SK-N-SH (cell line): ENCODE data around the gene DVL1. TPM values are rescaled to one million over a fixed set of nuclear protein-coding genes. Genes with fewer than 3 reads are reported as not detected.

Experiments
- CTCF ChIA-PET: fragments of 300-600, 350-600 bp; formaldehyde crosslinking; extraction: SDS; loops from one replicate; lab custom pipeline; 2021; lab: Yijun Ruan, JAX
- POLR2A ChIA-PET: fragments of 350-600 bp; sonication (Branson Sonifier 250); formaldehyde crosslinking; extraction: SDS; loops from one replicate; lab custom pipeline; 2020; ENCODE audit warnings: antibody characterized with exemption, inconsistent platforms; lab: Yijun Ruan, JAX
- DNase-seq: peaks from one replicate; pipeline ENCODE4 v3.0.0; 2012
- H2AFZ ChIP-seq: fragments of 200-600 bp; sonication (generic); 2 replicates; pipeline ENCODE4 v1.8.1; 2016; ENCODE audit warnings: antibody characterized with exemption, mild to moderate bottlenecking, low read depth
- H3F3A ChIP-seq: fragments of 200-600 bp; sonication (generic); replicated peaks from 2 replicates; pipeline ENCODE3; 2016; ENCODE audit warnings: antibody characterized with exemption, mild to moderate bottlenecking; ENCODE audit not compliant: insufficient read depth
- H3K27ac ChIP-seq, 2 experiments: fragments of 200-500 bp in 1 of 2; fragments of 200-600 bp in 1 of 2; sonication (Bioruptor generic) in 1 of 2; sonication (generic), shearing (Covaris generic) in 1 of 2; 2 replicates each; pipeline versions ENCODE4 v1.5.1 to v1.6.1; 2014 to 2016; ENCODE audit warnings: low read depth in 2 of 2, inconsistent platforms in 1 of 2, low read length in 1 of 2, mild to moderate bottlenecking in 1 of 2, mixed read lengths in 1 of 2
- H3K27me3 ChIP-seq: fragments of 200-600 bp; sonication (generic), shearing (Covaris generic); 2 replicates; pipeline ENCODE4 v1.6.1; 2016; ENCODE audit warnings: mixed run types; ENCODE audit not compliant: insufficient read depth
- H3K36me3 ChIP-seq, 2 experiments: fragments of 200-500 bp in 1 of 2; fragments of 200-600 bp in 1 of 2; sonication (Bioruptor generic) in 1 of 2; sonication (generic) in 1 of 2; replicated peaks in 1 of 2; 2 replicates each; pipeline versions ENCODE3 to v1.5.1; 2014 to 2016; ENCODE audit warnings: low read length in 1 of 2, mild to moderate bottlenecking in 1 of 2; ENCODE audit not compliant: insufficient read depth in 2 of 2, control insufficient read depth in 1 of 2
- H3K4me1 ChIP-seq, 2 experiments: fragments of 200-500 bp in 1 of 2; fragments of 200-600 bp in 1 of 2; sonication (Bioruptor generic) in 1 of 2; sonication (generic), shearing (Covaris generic) in 1 of 2; 2 replicates each; pipeline versions ENCODE4 v1.5.1 to v1.6.1; 2014 to 2016; ENCODE audit warnings: low read depth in 1 of 2, low read length in 1 of 2, mixed run types in 1 of 2; ENCODE audit not compliant: insufficient read depth in 2 of 2, control insufficient read depth in 1 of 2
- H3K4me2 ChIP-seq: fragments of 200-600 bp; sonication (generic), shearing (Covaris generic); 2 replicates; pipeline ENCODE4 v1.6.1; 2017; ENCODE audit warnings: mixed run types
- H3K4me3 ChIP-seq, 2 experiments: fragments of 200-500 bp in 1 of 2; fragments of 200-600 bp in 1 of 2; sonication (Bioruptor generic) in 1 of 2; sonication (generic), shearing (Covaris generic) in 1 of 2; 2 replicates each; pipeline versions ENCODE4 v1.5.1 to v1.8.1; 2014 to 2016; ENCODE audit warnings: low read depth in 2 of 2, inconsistent platforms in 1 of 2, low read length in 1 of 2, mild to moderate bottlenecking in 1 of 2, mixed read lengths in 1 of 2, moderate library complexity in 1 of 2
- H3K79me2 ChIP-seq: fragments of 200-600 bp; sonication (generic); 2 replicates; pipeline ENCODE4 v1.8.1; 2017; ENCODE audit warnings: mild to moderate bottlenecking; ENCODE audit not compliant: insufficient read depth
- H3K9ac ChIP-seq: fragments of 200-600 bp; sonication (generic); 2 replicates; pipeline ENCODE4 v1.6.1; 2017; ENCODE audit warnings: mixed run types
- H3K9me2 ChIP-seq: fragments of 200-600 bp; sonication (generic); 2 replicates; pipeline ENCODE4 v1.6.1; 2017; ENCODE audit warnings: mixed run types
- H3K9me3 ChIP-seq: fragments of 200-600 bp; sonication (generic); 2 replicates; pipeline ENCODE4 v1.6.1; 2017; ENCODE audit warnings: mixed run types, mild to moderate bottlenecking, moderate library complexity
- H4K20me1 ChIP-seq: fragments of 200-600 bp; sonication (generic); 2 replicates; pipeline ENCODE4 v1.6.1; 2017; ENCODE audit warnings: mild to moderate bottlenecking, mixed run types; ENCODE audit not compliant: insufficient read depth
- CHD2 ChIP-seq: fragments of 150-350 bp; IDR thresholded peaks from 2 replicates; pipeline ENCODE4 v1.6.1; 2018; ENCODE audit warnings: low read length; ENCODE audit not compliant: partially characterized antibody
- FOSL2 ChIP-seq: IDR thresholded peaks from 2 replicates; pipeline ENCODE4 v1.4.0; 2012; ENCODE audit warnings: low read depth, mild to moderate bottlenecking, moderate library complexity, borderline replicate concordance
- FOXJ3 ChIP-seq: sonication (generic); formaldehyde crosslinking; IDR thresholded peaks from 2 replicates; pipeline ENCODE4 v1.5.1; 2020; ENCODE audit warnings: mild to moderate bottlenecking, missing genetic modification reagents
- MEF2A ChIP-seq: IDR thresholded peaks from 2 replicates; pipeline ENCODE4 v1.4.0; 2012; ENCODE audit warnings: low read depth, borderline replicate concordance
- NRF1 ChIP-seq: IDR thresholded peaks from 2 replicates; pipeline ENCODE4 v1.6.1; 2012; ENCODE audit warnings: low read depth, mild to moderate bottlenecking, low read length
- SIN3A ChIP-seq: IDR thresholded peaks from 2 replicates; pipeline ENCODE4 v1.6.1; 2012; ENCODE audit warnings: low read depth, mild to moderate bottlenecking, low read length, moderate library complexity, borderline replicate concordance
- SMC3 ChIP-seq: IDR thresholded peaks from 2 replicates; pipeline ENCODE4 v1.6.1; 2012; ENCODE audit warnings: low read depth, low read length, improper control_type of control experiment
- whole genome bisulfite sequencing: methylation state at CpG from one replicate; pipeline ENCODE4 v1.1.6; 2017; ENCODE audit warnings: low lambda C conversion rate; 5-methylcytosine and 5-hydroxymethylcytosine counted together
- polyA plus RNA-seq, 3 experiments: library from polyadenylated mRNA; depleted of rRNA; stranded (reverse); fragments of >200 nt; gene quantifications; 2 replicates each; pipeline ENCODE4 v1.2.3, GENCODE V29; 2012
- TF ChIP-seq, protein P1 (sequence below): IDR thresholded peaks from 2 replicates; pipeline ENCODE4 v1.4.0; 2012; ENCODE audit warnings: low read depth
- TF ChIP-seq, protein P2 (sequence below): IDR thresholded peaks from 2 replicates; pipeline ENCODE4; 2012
- TF ChIP-seq, protein P3 (sequence below): IDR thresholded peaks from 2 replicates; pipeline ENCODE4 v1.4.0; 2012; ENCODE audit warnings: low read depth, borderline replicate concordance
- TF ChIP-seq, protein P4 (sequence below): IDR thresholded peaks from 2 replicates; pipeline ENCODE4 v1.6.1; 2012; ENCODE audit warnings: mild to moderate bottlenecking, low read depth, low read length, moderate library complexity

The DVL1 gene
- polyA plus RNA-seq, 1 of the 3 experiments (the other 2 are of a cell fraction): 32.0 TPM

DNA sequence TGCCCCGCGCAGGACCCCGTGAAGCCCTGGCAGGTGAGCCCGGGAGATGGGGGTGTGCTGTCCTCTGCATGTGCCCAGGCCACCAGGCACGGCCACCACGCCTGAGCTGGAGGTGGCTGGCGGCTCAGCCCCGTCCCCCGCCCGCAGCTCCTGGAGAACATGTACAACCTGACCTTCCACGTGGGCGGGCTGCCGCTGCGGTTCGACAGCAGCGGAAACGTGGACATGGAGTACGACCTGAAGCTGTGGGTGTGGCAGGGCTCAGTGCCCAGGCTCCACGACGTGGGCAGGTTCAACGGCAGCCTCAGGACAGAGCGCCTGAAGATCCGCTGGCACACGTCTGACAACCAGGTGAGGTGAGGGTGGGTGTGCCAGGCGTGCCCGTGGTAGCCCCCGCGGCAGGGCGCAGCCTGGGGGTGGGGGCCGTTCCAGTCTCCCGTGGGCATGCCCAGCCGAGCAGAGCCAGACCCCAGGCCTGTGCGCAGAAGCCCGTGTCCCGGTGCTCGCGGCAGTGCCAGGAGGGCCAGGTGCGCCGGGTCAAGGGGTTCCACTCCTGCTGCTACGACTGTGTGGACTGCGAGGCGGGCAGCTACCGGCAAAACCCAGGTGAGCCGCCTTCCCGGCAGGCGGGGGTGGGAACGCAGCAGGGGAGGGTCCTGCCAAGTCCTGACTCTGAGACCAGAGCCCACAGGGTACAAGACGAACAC is 16.3 kb downstream of the DVL1 start:
- H4K20me1 ChIP-seq: no peaks in the 10 kb centered on the region
- H3K36me3 ChIP-seq: peaks cover 0 to 13% of the 10 kb centered on the region in 2 experiments
- no peaks in the 10 kb centered on the region for H3K27me3 ChIP-seq
- H3K27ac ChIP-seq: no peak overlapping the region
- H3K4me3 ChIP-seq: no peak overlapping the region
- TF ChIP-seq FOSL2 (no peak), NRF1 (no peak)
- TF ChIP-seq, protein P1, sequence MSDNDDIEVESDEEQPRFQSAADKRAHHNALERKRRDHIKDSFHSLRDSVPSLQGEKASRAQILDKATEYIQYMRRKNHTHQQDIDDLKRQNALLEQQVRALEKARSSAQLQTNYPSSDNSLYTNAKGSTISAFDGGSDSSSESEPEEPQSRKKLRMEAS: no peak
- peaks cover 5% of the 10 kb centered on the region for H3F3A ChIP-seq
- no peak overlapping the region for H3K9ac ChIP-seq
- POLR2A ChIA-PET: no interaction called here
- H3K4me1 ChIP-seq: peaks cover 0 to 15% of the 10 kb centered on the region in 2 experiments; a peak in 1 of 4 replicates
- WGBS: 74% methylated on average over 18 of the region's 48 CpGs
- no peaks in the 10 kb centered on the region for H3K9me2 ChIP-seq
- no peaks in the 10 kb centered on the region for H3K9me3 ChIP-seq
- no peak overlapping the region for H2AFZ ChIP-seq
- H3K79me2 ChIP-seq: no peaks in the 10 kb centered on the region
- CTCF ChIA-PET: interaction anchor here (0.8 to 1.5 kb wide), 2 partner anchors 12 to 15 kb away, joined by 5 read pairs; no protein-coding TSS in a partner anchor
- DNase-seq: no peak
- H3K4me2 ChIP-seq: no peak overlapping the region

DNA sequence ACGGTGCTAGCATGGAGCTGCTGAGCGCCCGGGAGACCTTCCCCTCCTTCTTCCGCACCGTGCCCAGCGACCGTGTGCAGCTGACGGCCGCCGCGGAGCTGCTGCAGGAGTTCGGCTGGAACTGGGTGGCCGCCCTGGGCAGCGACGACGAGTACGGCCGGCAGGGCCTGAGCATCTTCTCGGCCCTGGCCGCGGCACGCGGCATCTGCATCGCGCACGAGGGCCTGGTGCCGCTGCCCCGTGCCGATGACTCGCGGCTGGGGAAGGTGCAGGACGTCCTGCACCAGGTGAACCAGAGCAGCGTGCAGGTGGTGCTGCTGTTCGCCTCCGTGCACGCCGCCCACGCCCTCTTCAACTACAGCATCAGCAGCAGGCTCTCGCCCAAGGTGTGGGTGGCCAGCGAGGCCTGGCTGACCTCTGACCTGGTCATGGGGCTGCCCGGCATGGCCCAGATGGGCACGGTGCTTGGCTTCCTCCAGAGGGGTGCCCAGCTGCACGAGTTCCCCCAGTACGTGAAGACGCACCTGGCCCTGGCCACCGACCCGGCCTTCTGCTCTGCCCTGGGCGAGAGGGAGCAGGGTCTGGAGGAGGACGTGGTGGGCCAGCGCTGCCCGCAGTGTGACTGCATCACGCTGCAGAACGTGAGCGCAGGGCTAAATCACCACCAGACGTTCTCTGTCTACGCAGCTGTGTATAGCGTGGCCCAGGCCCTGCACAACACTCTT is 17.0 kb downstream of the DVL1 start:
- Histone ChIP-seq H3K27ac (no peak overlapping the region), H3F3A (peaks cover 5% of the 10 kb centered on the region), H3K4me3 (no peak overlapping the region), H3K9ac (no peak overlapping the region), H3K27me3 (no peaks in the 10 kb centered on the region), H3K9me3 (no peaks in the 10 kb centered on the region), H2AFZ (no peak overlapping the region), H3K4me2 (no peak overlapping the region), H3K79me2 (no peaks in the 10 kb centered on the region), H3K36me3 (peaks cover 0 to 14% of the 10 kb centered on the region in 2 experiments), H3K9me2 (no peaks in the 10 kb centered on the region), H4K20me1 (no peaks in the 10 kb centered on the region), H3K4me1 (peaks cover 0 to 15% of the 10 kb centered on the region in 2 experiments; a peak in 1 of 4 replicates)
- ChIA-PET POLR2A (interaction anchor here (1.1 kb wide), 1 partner anchor 18 kb away, joined by 3 read pairs; no protein-coding TSS in a partner anchor), CTCF (interaction anchor here (0.8 to 1.5 kb wide), 5 partner anchors 10 to 39 kb away, joined by 3 to 6 read pairs (median 5); no protein-coding TSS in a partner anchor)
- TF ChIP-seq SIN3A: no peak
- TF ChIP-seq, protein P2, sequence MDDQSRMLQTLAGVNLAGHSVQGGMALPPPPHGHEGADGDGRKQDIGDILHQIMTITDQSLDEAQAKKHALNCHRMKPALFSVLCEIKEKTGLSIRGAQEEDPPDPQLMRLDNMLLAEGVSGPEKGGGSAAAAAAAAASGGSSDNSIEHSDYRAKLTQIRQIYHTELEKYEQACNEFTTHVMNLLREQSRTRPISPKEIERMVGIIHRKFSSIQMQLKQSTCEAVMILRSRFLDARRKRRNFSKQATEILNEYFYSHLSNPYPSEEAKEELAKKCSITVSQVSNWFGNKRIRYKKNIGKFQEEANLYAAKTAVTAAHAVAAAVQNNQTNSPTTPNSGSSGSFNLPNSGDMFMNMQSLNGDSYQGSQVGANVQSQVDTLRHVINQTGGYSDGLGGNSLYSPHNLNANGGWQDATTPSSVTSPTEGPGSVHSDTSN: no peak
- TF ChIP-seq, protein P3, sequence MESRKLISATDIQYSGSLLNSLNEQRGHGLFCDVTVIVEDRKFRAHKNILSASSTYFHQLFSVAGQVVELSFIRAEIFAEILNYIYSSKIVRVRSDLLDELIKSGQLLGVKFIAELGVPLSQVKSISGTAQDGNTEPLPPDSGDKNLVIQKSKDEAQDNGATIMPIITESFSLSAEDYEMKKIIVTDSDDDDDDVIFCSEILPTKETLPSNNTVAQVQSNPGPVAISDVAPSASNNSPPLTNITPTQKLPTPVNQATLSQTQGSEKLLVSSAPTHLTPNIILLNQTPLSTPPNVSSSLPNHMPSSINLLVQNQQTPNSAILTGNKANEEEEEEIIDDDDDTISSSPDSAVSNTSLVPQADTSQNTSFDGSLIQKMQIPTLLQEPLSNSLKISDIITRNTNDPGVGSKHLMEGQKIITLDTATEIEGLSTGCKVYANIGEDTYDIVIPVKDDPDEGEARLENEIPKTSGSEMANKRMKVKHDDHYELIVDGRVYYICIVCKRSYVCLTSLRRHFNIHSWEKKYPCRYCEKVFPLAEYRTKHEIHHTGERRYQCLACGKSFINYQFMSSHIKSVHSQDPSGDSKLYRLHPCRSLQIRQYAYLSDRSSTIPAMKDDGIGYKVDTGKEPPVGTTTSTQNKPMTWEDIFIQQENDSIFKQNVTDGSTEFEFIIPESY: no peak
- no peak for TF ChIP-seq CHD2
- no peak for TF ChIP-seq MEF2A
- no peak for TF ChIP-seq SMC3
- no peak for TF ChIP-seq FOXJ3 (CRISPR knock-in tag)
- TF ChIP-seq, protein P4, sequence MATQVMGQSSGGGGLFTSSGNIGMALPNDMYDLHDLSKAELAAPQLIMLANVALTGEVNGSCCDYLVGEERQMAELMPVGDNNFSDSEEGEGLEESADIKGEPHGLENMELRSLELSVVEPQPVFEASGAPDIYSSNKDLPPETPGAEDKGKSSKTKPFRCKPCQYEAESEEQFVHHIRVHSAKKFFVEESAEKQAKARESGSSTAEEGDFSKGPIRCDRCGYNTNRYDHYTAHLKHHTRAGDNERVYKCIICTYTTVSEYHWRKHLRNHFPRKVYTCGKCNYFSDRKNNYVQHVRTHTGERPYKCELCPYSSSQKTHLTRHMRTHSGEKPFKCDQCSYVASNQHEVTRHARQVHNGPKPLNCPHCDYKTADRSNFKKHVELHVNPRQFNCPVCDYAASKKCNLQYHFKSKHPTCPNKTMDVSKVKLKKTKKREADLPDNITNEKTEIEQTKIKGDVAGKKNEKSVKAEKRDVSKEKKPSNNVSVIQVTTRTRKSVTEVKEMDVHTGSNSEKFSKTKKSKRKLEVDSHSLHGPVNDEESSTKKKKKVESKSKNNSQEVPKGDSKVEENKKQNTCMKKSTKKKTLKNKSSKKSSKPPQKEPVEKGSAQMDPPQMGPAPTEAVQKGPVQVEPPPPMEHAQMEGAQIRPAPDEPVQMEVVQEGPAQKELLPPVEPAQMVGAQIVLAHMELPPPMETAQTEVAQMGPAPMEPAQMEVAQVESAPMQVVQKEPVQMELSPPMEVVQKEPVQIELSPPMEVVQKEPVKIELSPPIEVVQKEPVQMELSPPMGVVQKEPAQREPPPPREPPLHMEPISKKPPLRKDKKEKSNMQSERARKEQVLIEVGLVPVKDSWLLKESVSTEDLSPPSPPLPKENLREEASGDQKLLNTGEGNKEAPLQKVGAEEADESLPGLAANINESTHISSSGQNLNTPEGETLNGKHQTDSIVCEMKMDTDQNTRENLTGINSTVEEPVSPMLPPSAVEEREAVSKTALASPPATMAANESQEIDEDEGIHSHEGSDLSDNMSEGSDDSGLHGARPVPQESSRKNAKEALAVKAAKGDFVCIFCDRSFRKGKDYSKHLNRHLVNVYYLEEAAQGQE: no peak
- WGBS: 50% methylated on average over 1 of the region's 57 CpGs
- DNase-seq: no peak
